GM21529 (cell line): Measurements from ENCODE around the gene OXNAD1.
A peak's percentile ranks its signal among the peaks of the same experiment; 100 is the strongest.
"Not testable (repeated sequence)": the region's sequence is repeated elsewhere in the genome, so short reads cannot be mapped to it uniquely, and the experiment has no call there.

ENCODE experiments used
- ATAC-seq: cut with Tn5 transposase; IDR thresholded peaks from one replicate; pipeline ENCODE4 v1.9.1; 2021; ENCODE audit not compliant: unreplicated experiment

Gene OXNAD1

GRCh38 chr3:16302082-16302631 lies 37.1 kb downstream of the OXNAD1 start:
- ATAC-seq: no peak

GRCh38 chr3:16303037-16303575 lies 38.1 kb downstream of the OXNAD1 start:
- no peak for ATAC-seq

GRCh38 chr3:16304061-16305010 lies 39.3 kb downstream of the OXNAD1 start:
- no peak for ATAC-seq

- ATAC-seq: no peak
Observed at GRCh38 chr3:16305111-16305541, 40.1 kb downstream of the OXNAD1 start.

- no peak for ATAC-seq
Observed at GRCh38 chr3:16307832-16308531, 43.0 kb downstream of the OXNAD1 start.

GRCh38 chr3:16308727-16309126 lies 43.7 kb downstream of the OXNAD1 start:
- no peak for ATAC-seq

- ATAC-seq: peak; percentile 89
Observed at GRCh38 chr3:16309558-16309957, 44.5 kb downstream of the OXNAD1 start.

GRCh38 chr3:16310486-16310885 lies 45.5 kb downstream of the OXNAD1 start:
- ATAC-seq: not testable (repeated sequence)

- peak; percentile 64 for ATAC-seq
Observed at GRCh38 chr3:16311960-16312451, 47.0 kb downstream of the OXNAD1 start.

- no peak for ATAC-seq
Observed at GRCh38 chr3:16313886-16314645, 49.1 kb downstream of the OXNAD1 start.

GRCh38 chr3:16315623-16316022 lies 50.6 kb downstream of the OXNAD1 start:
- ATAC-seq: no peak

GRCh38 chr3:16316396-16316795 lies 51.4 kb downstream of the OXNAD1 start:
- no peak for ATAC-seq

- ATAC-seq: no peak
Observed at GRCh38 chr3:16316847-16317560, 52.0 kb downstream of the OXNAD1 start.

- ATAC-seq: no peak
Observed at GRCh38 chr3:16317561-16317945, 52.5 kb downstream of the OXNAD1 start.

GRCh38 chr3:16318176-16318575 lies 53.2 kb downstream of the OXNAD1 start:
- ATAC-seq: no peak

- ATAC-seq: no peak
Observed at GRCh38 chr3:16319307-16319706, 54.3 kb downstream of the OXNAD1 start.

GRCh38 chr3:16319723-16320122 lies 54.7 kb downstream of the OXNAD1 start:
- ATAC-seq: no peak

GRCh38 chr3:16320711-16321110 lies 55.7 kb downstream of the OXNAD1 start:
- ATAC-seq: no peak

- ATAC-seq: no peak
Observed at GRCh38 chr3:16322189-16322588, 57.2 kb downstream of the OXNAD1 start.

- ATAC-seq: no peak
Observed at GRCh38 chr3:16323737-16324136, 58.7 kb downstream of the OXNAD1 start.
